Body of pancreas (tissue), 4 donors: ENCODE measurements around the gene MAP3K5. TPM values are rescaled to one million over a fixed set of nuclear protein-coding genes. Genes with fewer than 3 reads are reported as not detected.
A peak's percentile ranks its signal among the peaks of the same experiment; 100 is the strongest.
"Not testable (repeated sequence)": the region's sequence is repeated elsewhere in the genome, so short reads cannot be mapped to it uniquely, and the experiment has no call there.

Experiments used
- ATAC-seq: fragments of 150-250 bp; one replicate; pipeline ENCODE4 v1.9.1; 2016
- DNase-seq, 4 donors: peaks; one replicate each; pipeline ENCODE4 v3.0.0-alpha.2; 2019
- H3K27ac ChIP-seq, 4 donors: fragments of 200-600 bp; sonication (generic); 1 replicate in 3 of 4; 2 replicates in 1 of 4; pipeline versions ENCODE4 v1.5.1 to v1.6.1; 2016 to 2019; ENCODE audit warnings: mild to moderate bottlenecking in 1 of 4, mixed read lengths in 1 of 4, moderate library complexity in 1 of 4
- H3K27me3 ChIP-seq, 2 donors: fragments of 200-600 bp; sonication (generic); one replicate each; pipeline ENCODE4 v1.6.0; 2016; ENCODE audit warnings: mild to moderate bottlenecking in 1 of 2
- H3K36me3 ChIP-seq, 2 donors: fragments of 200-600 bp; sonication (generic); replicated peaks in 1 of 2; 2 replicates each; pipeline ENCODE4 v1.5.1; 2016; ENCODE audit warnings: low read depth in 2 of 2; ENCODE audit not compliant: insufficient read depth in 1 of 2
- H3K4me1 ChIP-seq: fragments of 200-600 bp; sonication (generic); one replicate; pipeline ENCODE4 v1.6.0; 2016
- H3K4me3 ChIP-seq, 2 donors: fragments of 200-600 bp; sonication (generic); 1 replicate in 1 of 2; 2 replicates in 1 of 2; pipeline ENCODE4 v1.5.1; 2016 to 2019
- H3K9me3 ChIP-seq, 3 donors: fragments of 200-600 bp; sonication (generic); 1 replicate in 2 of 3; 2 replicates in 1 of 3; pipeline ENCODE4 v1.5.1; 2016
- CTCF ChIP-seq, 7 experiments: fragments of 450-650 bp in 4 of 7; fragments of 200-600 bp in 3 of 7; sonication (generic) in 3 of 7; IDR thresholded peaks; one replicate each; pipeline ENCODE4 v1.5.1; 2016 to 2019; ENCODE audit warnings: antibody characterized with exemption in 7 of 7
- POLR2A ChIP-seq, 3 donors: fragments of 450-650 bp; IDR thresholded peaks; one replicate each; pipeline ENCODE4 v1.6.1; 2016; ENCODE audit warnings: antibody characterized with exemption in 3 of 3, mild to moderate bottlenecking in 2 of 3
- WGBS, 2 donors: methylation state at CpG; one replicate each; pipeline ENCODE4 v1.1.5; 2017; 5-methylcytosine and 5-hydroxymethylcytosine counted together
- intact Hi-C: fragments of 100-400 bp; cut with DNase I; formaldehyde crosslinking; loops from one replicate; pipeline ENCODE4 v1.15.1; 2023
- total RNA-seq, 2 donors: library from RNA; depleted of rRNA; stranded (reverse); fragments of >200 nt; gene quantifications; one replicate each; pipeline ENCODE4 v1.1.0, GENCODE V29; 2016

The MAP3K5 gene
- total RNA-seq, 2 donors from 2014 or later: 33.7 to 36.9 TPM

- no peaks in the 10 kb centered on the region for H3K27me3 ChIP-seq
- H3K9me3 ChIP-seq: no peaks in the 10 kb centered on the region
- H3K27ac ChIP-seq: no peak overlapping the region
- H3K36me3 ChIP-seq: peaks cover 0 to 16% of the 10 kb centered on the region in 2 donors
- DNase-seq (no peak), ATAC-seq (peak; percentile 41)
- TF ChIP-seq POLR2A (IDR thresholded peaks at IDR 0.05) (no peak), CTCF (IDR thresholded peaks at IDR 0.05) (no peak)
- intact Hi-C loops: no loop called here
- no peak overlapping the region for H3K4me3 ChIP-seq
- peaks cover 6% of the 10 kb centered on the region for H3K4me1 ChIP-seq
- WGBS, 2 donors: 65 to 68% methylated on average over 4 of the region's 4 CpGs
Measured at GRCh38 chr6:136586295-136586694, 206.0 kb downstream of the MAP3K5 start.

- WGBS, 2 donors: 87 to 97% methylated on average over 2 of the region's 2 CpGs
- DNase-seq, H3K9me3 ChIP-seq, H3K4me3 ChIP-seq, ATAC-seq, H3K27ac ChIP-seq, H3K4me1 ChIP-seq, intact Hi-C loops, H3K27me3 ChIP-seq: not testable (repeated sequence)
- peaks cover 0 to 12% of the 10 kb centered on the region in 2 donors for H3K36me3 ChIP-seq
Measured at GRCh38 chr6:136585523-136585922, 206.8 kb downstream of the MAP3K5 start.

- H3K27ac ChIP-seq: peak overlapping the region in 1 of 4 donors; percentile 60
- intact Hi-C loops, H3K4me3 ChIP-seq, H3K9me3 ChIP-seq, ATAC-seq, H3K27me3 ChIP-seq, H3K4me1 ChIP-seq, DNase-seq: not testable (repeated sequence)
- H3K36me3 ChIP-seq: peaks cover 0 to 19% of the 10 kb centered on the region in 2 donors
- WGBS, 2 donors: 92 to 96% methylated on average over 5 of the region's 5 CpGs
Measured at GRCh38 chr6:136584290-136584689, 208.0 kb downstream of the MAP3K5 start.

GRCh38 chr6:136582711-136583471 lies 209.4 kb downstream of the MAP3K5 start:
- H3K9me3 ChIP-seq: no peaks in the 10 kb centered on the region
- TF ChIP-seq POLR2A (IDR thresholded peaks at IDR 0.05) (no peak), CTCF (IDR thresholded peaks at IDR 0.05) (peak in 6 of 7 experiments; percentile 32 to 67 (median 60))
- peaks cover 6% of the 10 kb centered on the region for H3K4me1 ChIP-seq
- ATAC-seq (peak; percentile 76), DNase-seq (no peak)
- peak overlapping the region in 2 of 4 donors; percentile 31 to 60 for H3K27ac ChIP-seq
- peaks cover 0 to 18% of the 10 kb centered on the region in 2 donors for H3K36me3 ChIP-seq
- intact Hi-C loops: no loop called here
- 32 to 34% methylated on average over 3 of the region's 3 CpGs for WGBS, 2 donors
- H3K4me3 ChIP-seq: no peak overlapping the region
- no peaks in the 10 kb centered on the region for H3K27me3 ChIP-seq

GRCh38 chr6:136579800-136580199 lies 212.5 kb downstream of the MAP3K5 start:
- intact Hi-C loops: no loop called here
- TF ChIP-seq POLR2A (IDR thresholded peaks at IDR 0.05): no peak
- no peak for TF ChIP-seq CTCF (IDR thresholded peaks at IDR 0.05)
- WGBS, 2 donors: 85 to 90% methylated on average over 2 of the region's 2 CpGs

GRCh38 chr6:136576821-136577220 lies 215.5 kb downstream of the MAP3K5 start:
- WGBS, 2 donors: 92 to 94% methylated on average over 6 of the region's 6 CpGs

More at GRCh38 chr6:136579800-136580199, 212.5 kb downstream of the MAP3K5 start:
- no peaks in the 10 kb centered on the region for H3K27me3 ChIP-seq
- H3K36me3 ChIP-seq: peaks cover 0 to 25% of the 10 kb centered on the region in 2 donors
- peaks cover 6% of the 10 kb centered on the region for H3K4me1 ChIP-seq
- no peak overlapping the region for H3K4me3 ChIP-seq
- no peak for ATAC-seq
- H3K9me3 ChIP-seq: no peaks in the 10 kb centered on the region
- DNase-seq: no peak
- no peak overlapping the region for H3K27ac ChIP-seq

More at GRCh38 chr6:136576821-136577220, 215.5 kb downstream of the MAP3K5 start:
- H3K27ac ChIP-seq: no peak overlapping the region
- H3K36me3 ChIP-seq: peaks cover 0 to 28% of the 10 kb centered on the region in 2 donors
- no peaks in the 10 kb centered on the region for H3K9me3 ChIP-seq
- H3K4me3 ChIP-seq: no peak overlapping the region
- no peak for ATAC-seq
- no peak for TF ChIP-seq CTCF (IDR thresholded peaks at IDR 0.05)
- no peak for TF ChIP-seq POLR2A (IDR thresholded peaks at IDR 0.05)
- intact Hi-C loops: no loop called here
- no peak for DNase-seq
- H3K4me1 ChIP-seq: no peaks in the 10 kb centered on the region
- H3K27me3 ChIP-seq: no peaks in the 10 kb centered on the region
